ENCODE measurements around the gene RBAK. TPM values are rescaled to one million over a fixed set of nuclear protein-coding genes. Genes with fewer than 3 reads are reported as not detected.
"Not testable (repeated sequence)": the region's sequence is repeated elsewhere in the genome, so short reads cannot be mapped to it uniquely, and the experiment has no call there.

Gene RBAK
- total RNA-seq, 1 experiment from 2014 or later, result 18.5 TPM

DNA sequence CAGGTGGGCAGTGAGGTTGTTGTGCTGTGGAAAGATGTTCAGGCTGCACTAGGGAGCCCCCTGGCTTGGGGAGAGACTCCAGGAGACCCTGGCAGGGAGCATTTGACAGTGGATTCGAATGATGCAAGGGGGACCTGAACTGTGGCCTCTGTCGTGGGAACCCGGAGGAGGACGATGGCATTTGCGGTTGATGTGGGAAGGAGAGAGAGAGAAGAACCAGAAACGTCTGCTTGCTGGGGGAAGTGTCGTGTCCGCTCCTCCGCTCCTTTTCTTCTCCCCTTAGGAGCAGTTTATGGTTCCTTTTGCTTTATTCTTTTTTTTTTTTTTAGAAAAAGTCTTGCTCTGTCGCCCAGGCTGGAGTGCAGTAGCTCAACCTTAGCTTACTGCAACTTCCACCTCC is 12.5 kb upstream of the RBAK start:
- H3K9ac ChIP-seq (ENCODE audit: extremely low read depth, insufficient read length, low read length), result not testable (repeated sequence)

More for the DNA sequence above, 12.5 kb upstream of the RBAK start:
- not testable (repeated sequence) for H3K27ac ChIP-seq (ENCODE audit: insufficient read length, low read depth, low read length); H3K23me2 ChIP-seq (ENCODE audit: insufficient read length, low read depth, low read length, poor library complexity, severe bottlenecking); H2AK5ac ChIP-seq (ENCODE audit: insufficient read length, low read length); H3K79me1 ChIP-seq (ENCODE audit: insufficient read depth, low read depth, low read length, poor library complexity, severe bottlenecking); H3K23ac ChIP-seq (ENCODE audit: insufficient read length, low read depth, low read length); H2BK12ac ChIP-seq (ENCODE audit: insufficient read length, low read depth, low read length); H4K20me1 ChIP-seq (ENCODE audit: control insufficient read depth, insufficient read depth, insufficient read length); H2BK5ac ChIP-seq (ENCODE audit: insufficient read length, low read length); H3K9me3 Mint-ChIP-seq; H3K4me3 Mint-ChIP-seq; H3K14ac ChIP-seq (ENCODE audit: insufficient read depth, low read length); H2BK20ac ChIP-seq (ENCODE audit: low read depth, low read length, poor library complexity, severe bottlenecking); H4K5ac ChIP-seq (ENCODE audit: insufficient read length, low read depth, low read length); H3K56ac ChIP-seq (ENCODE audit: insufficient read length, low read depth, low read length); H3K18ac ChIP-seq (ENCODE audit: insufficient read length, low read depth, low read length); H3K4me2 ChIP-seq (ENCODE audit: insufficient read depth, insufficient read length, low read length); H3K36me3 Mint-ChIP-seq (ENCODE audit: insufficient read depth in 1 of 3, low read depth in 3 of 3); H3T11ph ChIP-seq (ENCODE audit: low read length); H4K91ac ChIP-seq (ENCODE audit: insufficient read length, low read depth, low read length); H4K8ac ChIP-seq (replicated peaks; ENCODE audit: insufficient read length, low read depth, low read length); DNase-seq; H2BK15ac ChIP-seq (ENCODE audit: low read depth, low read length); H3K79me2 ChIP-seq (ENCODE audit: insufficient read depth, low read length); H3K4ac ChIP-seq (ENCODE audit: low read depth, low read length); H2AFZ ChIP-seq (ENCODE audit: low read length); H3K4me1 ChIP-seq (ENCODE audit: insufficient read depth, low read length); H2BK120ac ChIP-seq (ENCODE audit: low read depth, low read length, poor library complexity, severe bottlenecking); H3K27me3 ChIP-seq (ENCODE audit: insufficient read depth, low read length); H3K9me3 ChIP-seq (ENCODE audit: control insufficient read depth, low read depth, low read length); H3K4me1 Mint-ChIP-seq
- WGBS (ENCODE audit: extremely low coverage, insufficient read length, low lambda C conversion rate), result no CpG with 5 or more reads among the region's 10 CpGs
- H3K27ac Mint-ChIP-seq, result peak overlapping the region in 1 of 3 experiments; percentile 57; a peak in 1 of 7 replicates
- peaks cover 22% of the 10 kb centered on the region for H3K27me3 Mint-ChIP-seq (ENCODE audit: low read depth)

Measured in H9 (cell line).